Fibroblast of villous mesenchyme (primary cell): Measurements from ENCODE around the gene MYCT1. TPM values are rescaled to one million over a fixed set of nuclear protein-coding genes. Genes with fewer than 3 reads are reported as not detected.
A peak's percentile ranks its signal among the peaks of the same experiment; 100 is the strongest.

Experiments
- DNase-seq: peaks from one replicate; pipeline ENCODE4 v3.0.0-alpha.2; 2010; ENCODE audit warnings: low read depth
- H3K4me3 ChIP-seq: 2 replicates; pipeline ENCODE4 v1.5.1; 2011; ENCODE audit warnings: low read depth, mild to moderate bottlenecking, low read length
- CTCF ChIP-seq: IDR thresholded peaks from 2 replicates; pipeline ENCODE4 v1.5.1; 2012; ENCODE audit warnings: low read depth, mild to moderate bottlenecking, low read length; ENCODE audit not compliant: insufficient read depth
- total RNA-seq: library from RNA; depleted of rRNA; stranded (reverse); fragments of >200 nt; gene quantifications from 2 replicates; pipeline ENCODE4 v1.2.3, GENCODE V29; 2012

The MYCT1 gene
- total RNA-seq, 1 donor, result under 0.01 TPM

GRCh38 chr6:152745509-152746171, 47.9 kb downstream of the MYCT1 start:
- DNase-seq, result no peak

GRCh38 chr6:152746172-152746553, 48.5 kb downstream of the MYCT1 start:
- no peak for TF ChIP-seq CTCF
- no peak for DNase-seq
- H3K4me3 ChIP-seq, result no peak overlapping the region

More at GRCh38 chr6:152745509-152746171, 47.9 kb downstream of the MYCT1 start:
- no peak overlapping the region for H3K4me3 ChIP-seq
- no peak for TF ChIP-seq CTCF

GRCh38 chr6:152748843-152749242, 51.1 kb downstream of the MYCT1 start:
- peak; percentile 16 for DNase-seq
- no peak overlapping the region for H3K4me3 ChIP-seq
- TF ChIP-seq CTCF, result no peak

GRCh38 chr6:152749336-152749735, 51.6 kb downstream of the MYCT1 start:
- H3K4me3 ChIP-seq, result no peak overlapping the region
- no peak for TF ChIP-seq CTCF
- no peak for DNase-seq

- no peak for TF ChIP-seq CTCF
- no peak within 1 kb of the TSS for H3K4me3 ChIP-seq
- peak; percentile 17 for DNase-seq
These were observed 53.0 kb downstream of the MYCT1 start, which contains the start of gene VIP for GRCh38 chr6:152750694-152751093. TSS of gene VIP (plus strand) at chr6:152750797. CDS start at chr6:152752178, 1,381 bp downstream.

- DNase-seq, result no peak
These were observed 67.6 kb downstream of the MYCT1 start for GRCh38 chr6:152765331-152765730.

More at GRCh38 chr6:152765331-152765730, 67.6 kb downstream of the MYCT1 start:
- H3K4me3 ChIP-seq, result no peak overlapping the region
- TF ChIP-seq CTCF, result no peak
